Peyer's patch (tissue), 4 donors: ENCODE measurements around the gene CMTM1. TPM values are rescaled to one million over a fixed set of nuclear protein-coding genes. Genes with fewer than 3 reads are reported as not detected.

Source experiments
- DNase-seq, 3 donors: peaks; one replicate each; pipeline ENCODE4 v3.0.0-alpha.2; 2017 to 2019
- H3K27ac ChIP-seq, 4 donors: fragments of 200-600 bp; sonication (generic); one replicate each; pipeline ENCODE4 v1.5.1; 2016 to 2019
- H3K27me3 ChIP-seq, 2 donors: fragments of 200-600 bp; sonication (generic); one replicate each; pipeline ENCODE4 v1.5.1; 2019
- H3K36me3 ChIP-seq, 3 donors: fragments of 200-600 bp; sonication (generic); one replicate each; pipeline ENCODE4 v1.5.1; 2016 to 2019
- H3K4me1 ChIP-seq, 4 donors: fragments of 200-600 bp; sonication (generic); one replicate each; pipeline ENCODE4 v1.5.1; 2016 to 2019
- H3K4me3 ChIP-seq, 4 donors: fragments of 200-600 bp; sonication (generic); 1 replicate in 3 of 4; 2 replicates in 1 of 4; pipeline ENCODE4 v1.5.1; 2016 to 2019; ENCODE audit warnings: mild to moderate bottlenecking in 1 of 4
- H3K9me3 ChIP-seq, 4 donors: fragments of 200-600 bp; sonication (generic); one replicate each; pipeline ENCODE4 v1.5.1; 2016 to 2019; ENCODE audit warnings: mild to moderate bottlenecking in 1 of 4
- CTCF ChIP-seq, 6 experiments: fragments of 450-650 bp in 4 of 6; fragments of 200-600 bp in 2 of 6; sonication (generic) in 1 of 6; IDR thresholded peaks; one replicate each; pipeline ENCODE4 v1.5.1; 2017 to 2019; ENCODE audit warnings: antibody characterized with exemption in 6 of 6, mild to moderate bottlenecking in 3 of 6, moderate library complexity in 1 of 6
- POLR2A ChIP-seq, 2 donors: fragments of 450-650 bp; IDR thresholded peaks; one replicate each; pipeline ENCODE4 v1.5.1; 2017; ENCODE audit warnings: antibody characterized with exemption in 2 of 2, mild to moderate bottlenecking in 2 of 2, moderate library complexity in 2 of 2
- total RNA-seq, 4 donors: library from RNA; depleted of rRNA; stranded (reverse); fragments of >200 nt; gene quantifications; one replicate each; pipeline ENCODE4 v1.1.0, GENCODE V29; 2016

Gene CMTM1
- total RNA-seq, 4 donors from 2014 or later: 1.4 to 3.6 (median 2.1) TPM; not detected in 1

GRCh38 chr16:66585481-66586239, 19.4 kb downstream of the CMTM1 start:
- Histone ChIP-seq H3K36me3 (no peaks in the 10 kb centered on the region), H3K4me1 (no peaks in the 10 kb centered on the region), H3K27me3 (no peaks in the 10 kb centered on the region), H3K27ac (no peak overlapping the region), H3K4me3 (no peak overlapping the region), H3K9me3 (no peaks in the 10 kb centered on the region)
- peak in 1 of 3 donors; percentile 39 for DNase-seq
- TF ChIP-seq CTCF (IDR thresholded peaks at IDR 0.05): no peak
- TF ChIP-seq POLR2A (IDR thresholded peaks at IDR 0.05): no peak

- Histone ChIP-seq H3K27ac (no peak overlapping the region), H3K4me3 (no peak overlapping the region), H3K4me1 (no peaks in the 10 kb centered on the region), H3K36me3 (no peaks in the 10 kb centered on the region), H3K27me3 (no peaks in the 10 kb centered on the region), H3K9me3 (no peaks in the 10 kb centered on the region)
- peak in 1 of 3 donors; percentile 34 for DNase-seq
- TF ChIP-seq POLR2A (IDR thresholded peaks at IDR 0.05) (no peak), CTCF (IDR thresholded peaks at IDR 0.05) (no peak)
Measured at GRCh38 chr16:66587881-66588600, 21.8 kb downstream of the CMTM1 start.

GRCh38 chr16:66588981-66589713, 22.9 kb downstream of the CMTM1 start:
- Histone ChIP-seq H3K27ac (no peak overlapping the region), H3K4me3 (no peak overlapping the region), H3K27me3 (no peaks in the 10 kb centered on the region), H3K36me3 (no peaks in the 10 kb centered on the region), H3K4me1 (no peaks in the 10 kb centered on the region), H3K9me3 (no peaks in the 10 kb centered on the region)
- TF ChIP-seq CTCF (IDR thresholded peaks at IDR 0.05) (peak; percentile 55 to 77 (median 70)), POLR2A (IDR thresholded peaks at IDR 0.05) (no peak)
- DNase-seq: peak in 2 of 3 donors; percentile 68 to 87

- H3K9me3 ChIP-seq: no peaks in the 10 kb centered on the region
- peak in 1 of 3 donors; percentile 43 for DNase-seq
- peak overlapping the region in 2 of 4 donors; percentile 5 to 18 for H3K4me3 ChIP-seq
- H3K27me3 ChIP-seq: no peaks in the 10 kb centered on the region
- no peak overlapping the region for H3K27ac ChIP-seq
- no peaks in the 10 kb centered on the region for H3K4me1 ChIP-seq
- no peaks in the 10 kb centered on the region for H3K36me3 ChIP-seq
- TF ChIP-seq POLR2A (IDR thresholded peaks at IDR 0.05) (no peak), CTCF (IDR thresholded peaks at IDR 0.05) (no peak)
Measured at GRCh38 chr16:66590322-66590721, 24.1 kb downstream of the CMTM1 start.

GRCh38 chr16:66591018-66591417, 24.8 kb downstream of the CMTM1 start:
- H3K4me1 ChIP-seq: no peaks in the 10 kb centered on the region
- no peaks in the 10 kb centered on the region for H3K27me3 ChIP-seq
- TF ChIP-seq CTCF (IDR thresholded peaks at IDR 0.05) (no peak), POLR2A (IDR thresholded peaks at IDR 0.05) (no peak)
- no peaks in the 10 kb centered on the region for H3K9me3 ChIP-seq
- H3K27ac ChIP-seq: no peak overlapping the region
- no peak overlapping the region for H3K4me3 ChIP-seq
- DNase-seq: peak in 1 of 3 donors; percentile 41
- no peaks in the 10 kb centered on the region for H3K36me3 ChIP-seq
